Activated naive CD4-positive, alpha-beta T cell treated with anti-CD3 and anti-CD28 coated beads, Interleukin-2, amount 10 ng/mL, durations not matched to agents 5 hours and 36 hours (primary cell): ENCODE data around the gene PIH1D2. TPM values are rescaled to one million over a fixed set of nuclear protein-coding genes. Genes with fewer than 3 reads are reported as not detected.

Experiments used
- total RNA-seq, 2 experiments: library from RNA; stranded (reverse); gene quantifications; one replicate each; pipeline ENCODE4 v1.2.3, GENCODE V29; 2021

Gene PIH1D2, protein sequence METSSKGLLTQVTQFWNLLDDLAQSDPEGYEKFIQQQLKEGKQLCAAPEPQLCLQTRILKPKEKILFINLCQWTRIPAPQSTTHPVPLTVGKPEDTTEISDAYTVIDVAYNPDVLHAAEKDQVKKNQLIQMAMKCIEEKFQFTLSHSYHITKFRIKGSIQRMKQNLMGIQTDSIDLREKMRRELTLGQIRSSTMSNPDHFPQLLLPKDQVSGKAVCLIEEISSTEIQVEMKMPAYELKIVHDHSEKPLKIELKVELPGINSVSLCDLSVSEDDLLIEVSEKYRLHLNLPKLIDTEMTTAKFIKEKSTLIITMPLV
- under 1 TPM; 0.17 to 0.28 TPM for total RNA-seq

DNA sequence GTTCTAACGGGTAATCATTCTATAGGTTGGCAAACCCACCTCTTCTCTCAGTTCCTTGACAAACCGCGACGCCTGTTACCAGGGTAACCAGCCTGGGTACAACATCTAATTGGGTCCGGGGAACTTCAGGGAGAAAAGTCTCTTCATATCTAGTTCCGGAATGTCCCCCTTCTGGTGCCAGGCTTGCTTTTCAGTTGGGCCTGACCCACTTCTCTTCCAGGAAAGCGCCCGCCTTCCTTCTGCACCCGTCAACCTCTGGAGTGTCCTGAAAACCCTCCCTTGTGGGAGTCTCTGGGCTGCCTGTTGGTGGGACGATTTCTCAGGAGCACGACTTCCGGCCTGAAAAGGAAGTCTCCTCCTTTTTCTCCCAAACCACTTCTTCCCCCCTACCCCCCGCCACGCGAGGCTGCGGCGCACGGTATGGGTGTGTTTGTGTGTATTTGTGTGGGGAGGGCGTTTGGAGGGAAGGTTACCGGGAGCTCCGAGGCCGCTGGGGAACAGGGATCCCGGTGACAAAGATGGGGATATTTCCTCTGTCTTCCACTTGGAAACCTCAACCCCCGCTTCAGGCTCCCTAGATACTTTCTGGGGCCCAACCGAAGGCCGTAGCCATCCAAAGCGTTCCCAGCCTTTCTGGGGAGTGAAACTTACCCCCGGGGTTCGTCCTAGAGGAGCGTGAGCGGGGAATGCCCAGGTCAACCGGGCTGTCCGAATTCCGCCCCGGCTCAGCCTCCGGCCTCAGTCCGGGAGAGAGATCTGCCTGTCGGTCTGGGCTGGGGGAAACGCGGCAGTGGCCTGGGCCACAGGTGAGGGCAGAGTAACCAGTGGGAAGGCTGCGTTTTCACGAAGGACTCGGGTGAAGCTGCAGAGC lies at the start of gene PIH1D2, which contains the start of gene NKAPD1:
Gene PIH1D2 (minus strand): TSS at position 77 of the 871 bp plus-strand sequence. CDS start 843 bp downstream, outside the sequence.
Gene NKAPD1 (plus strand): TSS at position 359 of the 871 bp plus-strand sequence. CDS start 1,276 bp downstream, outside the sequence.

GRCh38 chr11:112086422-112087191 lies 12.8 kb upstream of the PIH1D2 start, which contains the start of the genes SDHD and TIMM8B:
TSS of gene SDHD (plus strand) at chr11:112086873. CDS start at chr11:112086908, 35 bp downstream.
TSS of gene TIMM8B (minus strand) at chr11:112086756. CDS start at chr11:112086723, 33 bp downstream.

GRCh38 chr11:112024773-112025678 lies 48.8 kb downstream of the PIH1D2 start, which contains the start of gene DLAT:
TSS of gene DLAT (plus strand) at chr11:112025408. CDS start at chr11:112025473, 65 bp downstream.

Other genes with a start within 250 kb of the PIH1D2 start
- gene ALG9, start 202.4 kb downstream of the PIH1D2 start, total RNA-seq: 10 to 100 TPM; 20.3 to 22.0 TPM
- 1 to 10 TPM; 3.8 to 4.1 TPM for gene FDXACB1, start 194.9 kb downstream of the PIH1D2 start, total RNA-seq
- 10 to 100 TPM; 20.3 to 23.9 TPM for gene CFAP68, start 194.5 kb downstream of the PIH1D2 start, total RNA-seq
- gene CRYAB, start 162.2 kb downstream of the PIH1D2 start, total RNA-seq: not detected
- gene HSPB2, start 161.3 kb downstream of the PIH1D2 start, total RNA-seq: not detected
- not detected for gene C11orf52, start 155.1 kb downstream of the PIH1D2 start, total RNA-seq
- 1 to 10 TPM; 2.5 to 3.0 TPM for gene DIXDC1, start 136.7 kb downstream of the PIH1D2 start, total RNA-seq
- 10 to 100 TPM; 22.9 to 23.6 TPM for gene DLAT, start 48.6 kb downstream of the PIH1D2 start, total RNA-seq
- gene NKAPD1, start 282 bp upstream of the PIH1D2 start, total RNA-seq: 10 to 100 TPM; 23.8 to 24.1 TPM
- gene TIMM8B, start 12.7 kb upstream of the PIH1D2 start, total RNA-seq: 10 to 100 TPM; 41.6 to 43.7 TPM
- gene SDHD, start 12.9 kb upstream of the PIH1D2 start, total RNA-seq: 10 to 100 TPM; 77.0 to 78.7 TPM
- not detected for gene IL18, start 90.1 kb upstream of the PIH1D2 start, total RNA-seq
- gene TEX12, start 93.4 kb upstream of the PIH1D2 start, total RNA-seq: under 1 TPM; 0.33 to 0.51 TPM
- gene BCO2, start 101.5 kb upstream of the PIH1D2 start, total RNA-seq: 1 to 10 TPM; 1.6 to 1.9 TPM
- gene PTS, start 152.4 kb upstream of the PIH1D2 start, total RNA-seq: 10 to 100 TPM; 15.3 to 19.8 TPM
- gene PLET1, start 186.8 kb upstream of the PIH1D2 start, total RNA-seq: not detected